ENCODE measurements around the gene GLI3. TPM values are rescaled to one million over a fixed set of nuclear protein-coding genes. Genes with fewer than 3 reads are reported as not detected.

GLI3 gene
- polyA plus RNA-seq, 1 of the 3 experiments (the other 2 are of a cell fraction), result 0.08 TPM

DNA sequence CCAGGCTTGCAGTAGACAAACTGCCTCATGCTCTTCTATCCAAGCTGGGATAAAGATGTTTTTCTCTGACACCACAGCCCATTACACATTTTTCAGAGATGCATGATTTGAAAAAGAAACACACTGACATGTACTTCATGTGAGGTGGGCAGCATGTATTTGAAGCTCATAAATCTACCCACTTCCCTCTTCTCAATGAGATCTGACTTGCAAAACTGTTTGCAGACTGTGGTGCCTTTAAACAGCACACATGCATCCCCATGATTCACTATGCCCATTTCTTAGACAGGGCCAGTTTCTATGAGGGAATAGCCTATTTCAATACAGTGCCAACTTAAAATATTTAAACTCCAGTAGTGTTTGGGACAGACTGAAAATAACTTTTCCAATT lies 109.8 kb downstream of the GLI3 start:
- no peak for TF ChIP-seq FOSL2 (IDR thresholded peaks at IDR 0.05; ENCODE audit: borderline replicate concordance, low read depth)
- TF ChIP-seq CHD2 (IDR thresholded peaks at IDR 0.05; ENCODE audit: low read length, partially characterized antibody), result no peak
- POLR2A ChIA-PET, result no interaction called here
- Histone ChIP-seq H3F3A (replicated peaks; ENCODE audit: insufficient read depth) (no peaks in the 10 kb centered on the region), H3K79me2 (ENCODE audit: insufficient read depth) (no peaks in the 10 kb centered on the region), H3K4me2 (no peak overlapping the region), H2AFZ (ENCODE audit: low read depth) (no peak overlapping the region), H3K27me3 (ENCODE audit: insufficient read depth) (peaks cover 30% of the 10 kb centered on the region), H3K36me3 (replicated peaks in 1 of 2; ENCODE audit: control insufficient read depth in 1 of 2, insufficient read depth in 2 of 2, low read length in 1 of 2) (no peaks in the 10 kb centered on the region), H4K20me1 (ENCODE audit: insufficient read depth) (no peaks in the 10 kb centered on the region), H3K9ac (no peak overlapping the region), H3K27ac (ENCODE audit: low read depth in 2 of 2, low read length in 1 of 2) (no peak overlapping the region), H3K9me2 (0 out of 2 replicates have a peak, but pooled peaks cover 3% of the 10 kb centered on the region), H3K9me3 (0 out of 2 replicates have a peak, but pooled peaks cover 3% of the 10 kb centered on the region), H3K4me1 (ENCODE audit: control insufficient read depth in 1 of 2, insufficient read depth in 2 of 2, low read depth in 1 of 2, low read length in 1 of 2) (no peaks in the 10 kb centered on the region), H3K4me3 (ENCODE audit: low read depth in 2 of 2, low read length in 1 of 2) (no peak overlapping the region)
- DNase-seq, result no peak
- CTCF ChIA-PET, result no interaction called here

DNA sequence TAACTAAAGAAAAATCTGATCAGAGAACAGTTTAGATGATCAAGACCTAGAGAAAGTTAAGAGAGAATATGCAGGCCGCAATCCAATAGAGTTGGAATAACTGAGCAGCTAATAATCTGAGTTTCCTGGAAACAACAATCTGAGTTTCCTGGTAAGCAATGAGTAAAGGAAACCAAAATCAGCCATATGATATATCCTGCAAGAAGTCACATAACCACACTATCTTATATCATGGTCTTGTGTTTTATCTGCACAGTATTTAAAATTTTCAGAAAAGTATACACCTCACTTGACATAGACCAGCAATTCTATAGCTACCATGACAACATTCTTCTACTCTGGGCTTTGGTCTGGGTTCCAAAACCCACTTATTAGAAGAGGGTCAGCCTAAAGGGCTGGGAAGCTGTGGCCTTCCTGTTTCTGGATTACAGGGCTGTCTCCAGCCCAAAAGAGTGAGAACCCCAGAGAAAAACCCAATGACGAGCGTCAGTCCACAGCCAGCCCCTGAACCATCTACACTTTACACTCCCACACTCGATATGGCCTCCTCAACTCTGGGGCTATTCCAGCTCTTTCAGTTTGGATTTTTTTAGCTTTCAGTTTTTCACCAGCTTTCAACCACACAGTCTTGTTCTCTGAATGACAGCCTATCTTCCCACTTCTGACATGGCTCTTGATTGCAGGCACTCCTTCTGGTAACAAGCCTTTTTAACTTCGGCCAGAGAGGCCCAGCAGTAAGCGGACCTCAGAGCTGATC lies 110.4 kb downstream of the GLI3 start:
- TF ChIP-seq RFX5 (IDR thresholded peaks at IDR 0.05; ENCODE audit: low read length) (no peak), ELF1 (IDR thresholded peaks at IDR 0.05) (no peak), TAF1 (IDR thresholded peaks at IDR 0.05; ENCODE audit: borderline replicate concordance, low read depth, low read length) (no peak), JUND (IDR thresholded peaks at IDR 0.05) (no peak), SIN3A (IDR thresholded peaks at IDR 0.05; ENCODE audit: borderline replicate concordance, low read depth, low read length) (no peak), RAD21 (IDR thresholded peaks at IDR 0.05; ENCODE audit: low read length) (no peak), POLR2AphosphoS5 (IDR thresholded peaks at IDR 0.05; ENCODE audit: low read depth, low read length) (no peak), GATA2 (CRISPR knock-in tag; IDR thresholded peaks at IDR 0.05) (no peak), FOXJ3 (CRISPR knock-in tag; IDR thresholded peaks at IDR 0.05) (no peak), RXRA (IDR thresholded peaks at IDR 0.05; ENCODE audit: borderline replicate concordance, low read depth) (no peak), NRF1 (IDR thresholded peaks at IDR 0.05; ENCODE audit: low read depth, low read length) (no peak), FOSL2 (IDR thresholded peaks at IDR 0.05; ENCODE audit: borderline replicate concordance, low read depth) (no peak), TCF12 (IDR thresholded peaks at IDR 0.05) (no peak)
- TF ChIP-seq, protein P1, sequence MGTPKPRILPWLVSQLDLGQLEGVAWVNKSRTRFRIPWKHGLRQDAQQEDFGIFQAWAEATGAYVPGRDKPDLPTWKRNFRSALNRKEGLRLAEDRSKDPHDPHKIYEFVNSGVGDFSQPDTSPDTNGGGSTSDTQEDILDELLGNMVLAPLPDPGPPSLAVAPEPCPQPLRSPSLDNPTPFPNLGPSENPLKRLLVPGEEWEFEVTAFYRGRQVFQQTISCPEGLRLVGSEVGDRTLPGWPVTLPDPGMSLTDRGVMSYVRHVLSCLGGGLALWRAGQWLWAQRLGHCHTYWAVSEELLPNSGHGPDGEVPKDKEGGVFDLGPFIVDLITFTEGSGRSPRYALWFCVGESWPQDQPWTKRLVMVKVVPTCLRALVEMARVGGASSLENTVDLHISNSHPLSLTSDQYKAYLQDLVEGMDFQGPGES (IDR thresholded peaks at IDR 0.05; ENCODE audit: low read depth, low read length), result no peak
- TF ChIP-seq, protein P2, sequence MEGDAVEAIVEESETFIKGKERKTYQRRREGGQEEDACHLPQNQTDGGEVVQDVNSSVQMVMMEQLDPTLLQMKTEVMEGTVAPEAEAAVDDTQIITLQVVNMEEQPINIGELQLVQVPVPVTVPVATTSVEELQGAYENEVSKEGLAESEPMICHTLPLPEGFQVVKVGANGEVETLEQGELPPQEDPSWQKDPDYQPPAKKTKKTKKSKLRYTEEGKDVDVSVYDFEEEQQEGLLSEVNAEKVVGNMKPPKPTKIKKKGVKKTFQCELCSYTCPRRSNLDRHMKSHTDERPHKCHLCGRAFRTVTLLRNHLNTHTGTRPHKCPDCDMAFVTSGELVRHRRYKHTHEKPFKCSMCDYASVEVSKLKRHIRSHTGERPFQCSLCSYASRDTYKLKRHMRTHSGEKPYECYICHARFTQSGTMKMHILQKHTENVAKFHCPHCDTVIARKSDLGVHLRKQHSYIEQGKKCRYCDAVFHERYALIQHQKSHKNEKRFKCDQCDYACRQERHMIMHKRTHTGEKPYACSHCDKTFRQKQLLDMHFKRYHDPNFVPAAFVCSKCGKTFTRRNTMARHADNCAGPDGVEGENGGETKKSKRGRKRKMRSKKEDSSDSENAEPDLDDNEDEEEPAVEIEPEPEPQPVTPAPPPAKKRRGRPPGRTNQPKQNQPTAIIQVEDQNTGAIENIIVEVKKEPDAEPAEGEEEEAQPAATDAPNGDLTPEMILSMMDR (IDR thresholded peaks at IDR 0.05), result no peak
- TF ChIP-seq, protein P3, sequence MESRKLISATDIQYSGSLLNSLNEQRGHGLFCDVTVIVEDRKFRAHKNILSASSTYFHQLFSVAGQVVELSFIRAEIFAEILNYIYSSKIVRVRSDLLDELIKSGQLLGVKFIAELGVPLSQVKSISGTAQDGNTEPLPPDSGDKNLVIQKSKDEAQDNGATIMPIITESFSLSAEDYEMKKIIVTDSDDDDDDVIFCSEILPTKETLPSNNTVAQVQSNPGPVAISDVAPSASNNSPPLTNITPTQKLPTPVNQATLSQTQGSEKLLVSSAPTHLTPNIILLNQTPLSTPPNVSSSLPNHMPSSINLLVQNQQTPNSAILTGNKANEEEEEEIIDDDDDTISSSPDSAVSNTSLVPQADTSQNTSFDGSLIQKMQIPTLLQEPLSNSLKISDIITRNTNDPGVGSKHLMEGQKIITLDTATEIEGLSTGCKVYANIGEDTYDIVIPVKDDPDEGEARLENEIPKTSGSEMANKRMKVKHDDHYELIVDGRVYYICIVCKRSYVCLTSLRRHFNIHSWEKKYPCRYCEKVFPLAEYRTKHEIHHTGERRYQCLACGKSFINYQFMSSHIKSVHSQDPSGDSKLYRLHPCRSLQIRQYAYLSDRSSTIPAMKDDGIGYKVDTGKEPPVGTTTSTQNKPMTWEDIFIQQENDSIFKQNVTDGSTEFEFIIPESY (IDR thresholded peaks at IDR 0.05; ENCODE audit: borderline replicate concordance, low read depth), result no peak
- H3K9me2 ChIP-seq, result 0 out of 2 replicates have a peak, but pooled peaks cover 3% of the 10 kb centered on the region
- no peak overlapping the region for H3K9ac ChIP-seq
- no peaks in the 10 kb centered on the region for H3K36me3 ChIP-seq (replicated peaks in 1 of 2; ENCODE audit: control insufficient read depth in 1 of 2, insufficient read depth in 2 of 2, low read length in 1 of 2)
- H3F3A ChIP-seq (replicated peaks; ENCODE audit: insufficient read depth), result no peaks in the 10 kb centered on the region
- H3K4me3 ChIP-seq (ENCODE audit: low read depth in 2 of 2, low read length in 1 of 2), result no peak overlapping the region
- no peak overlapping the region for H3K4me2 ChIP-seq
- H3K27ac ChIP-seq (ENCODE audit: low read depth in 2 of 2, low read length in 1 of 2), result no peak overlapping the region
- 23% methylated on average over 6 of the region's 6 CpGs for WGBS (ENCODE audit: low lambda C conversion rate)
- CTCF ChIA-PET, result no interaction called here
- DNase-seq, result no peak
- no peaks in the 10 kb centered on the region for H3K4me1 ChIP-seq (ENCODE audit: control insufficient read depth in 1 of 2, insufficient read depth in 2 of 2, low read depth in 1 of 2, low read length in 1 of 2)
- POLR2A ChIA-PET, result no interaction called here
- H3K27me3 ChIP-seq (ENCODE audit: insufficient read depth), result peaks cover 31% of the 10 kb centered on the region
- no peaks in the 10 kb centered on the region for H3K79me2 ChIP-seq (ENCODE audit: insufficient read depth)
- H2AFZ ChIP-seq (ENCODE audit: low read depth), result no peak overlapping the region
- 0 out of 2 replicates have a peak, but pooled peaks cover 3% of the 10 kb centered on the region for H3K9me3 ChIP-seq
- H4K20me1 ChIP-seq (ENCODE audit: insufficient read depth), result no peaks in the 10 kb centered on the region

Measured in SK-N-SH (cell line).